Measurements from ENCODE around the gene KIF1A. TPM values are rescaled to one million over a fixed set of nuclear protein-coding genes. Genes with fewer than 3 reads are reported as not detected.

The KIF1A gene
- total RNA-seq, 1 donor from 2014 or later = 29.9 TPM

DNA sequence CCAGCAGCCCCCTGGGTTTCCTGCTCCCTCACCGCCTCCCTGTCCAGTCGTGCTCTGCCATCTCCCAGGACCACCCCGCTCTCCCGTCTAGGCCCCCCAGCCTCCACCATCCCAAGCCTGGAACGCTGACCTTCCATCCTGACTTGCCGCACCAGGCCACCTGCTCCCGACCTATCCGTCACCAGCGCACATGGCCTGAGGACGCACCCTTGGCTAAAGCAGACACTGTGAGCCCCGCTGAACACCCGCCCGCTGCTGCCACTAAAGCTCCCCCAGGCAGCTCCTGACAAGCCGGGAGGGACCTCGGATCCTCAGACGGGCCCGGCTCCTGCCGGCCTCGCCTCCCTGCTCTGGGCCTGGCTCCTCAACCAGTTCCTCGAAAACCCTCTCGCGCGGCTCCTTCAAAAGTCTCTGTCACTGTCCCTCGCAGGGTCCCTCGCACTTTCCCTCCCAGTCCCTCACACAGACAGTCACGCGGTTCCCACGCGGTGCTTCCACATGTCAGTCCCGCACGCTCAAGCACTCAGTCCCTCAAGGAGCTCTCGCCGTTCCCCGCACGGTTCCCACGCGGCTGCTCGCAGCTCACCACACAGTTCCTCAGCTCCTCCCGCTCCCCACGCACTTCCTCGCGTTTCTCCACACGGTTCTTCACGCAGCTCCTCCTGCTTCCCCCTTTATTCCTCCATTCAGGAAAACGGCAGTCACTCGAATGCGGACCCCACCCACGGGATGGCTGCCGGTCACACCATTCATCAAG lies 42.4 kb downstream of the KIF1A start:
- H3K4me1 Mint-ChIP-seq = peaks cover 7% of the 10 kb centered on the region
- TF ChIP-seq CTCF (IDR thresholded peaks at IDR 0.05) (no peak), EZH2 (IDR thresholded peaks at IDR 0.05) (no peak), EZH2phosphoT487 (IDR thresholded peaks at IDR 0.05) (no peak)
- Histone ChIP-seq H3K27ac (no peak overlapping the region), H3K36me3 (no peaks in the 10 kb centered on the region), H3K9me3 (ENCODE audit: low read depth) (no peaks in the 10 kb centered on the region), H2AFZ (replicated peaks) (no peak overlapping the region), H4K20me1 (ENCODE audit: low read depth) (no peaks in the 10 kb centered on the region), H3K4me3 (no peak overlapping the region), H3K79me2 (ENCODE audit: low read depth) (no peaks in the 10 kb centered on the region), H3K27me3 (no peaks in the 10 kb centered on the region), H3K4me2 (no peak overlapping the region), H3K4me1 (no peaks in the 10 kb centered on the region), H3F3A (ENCODE audit: low read depth) (no peaks in the 10 kb centered on the region), H3K9ac (no peak overlapping the region)
- no peak overlapping the region for H3K27ac Mint-ChIP-seq
- peaks cover 6% of the 10 kb centered on the region for H3K36me3 Mint-ChIP-seq
- no peaks in the 10 kb centered on the region for H3K27me3 Mint-ChIP-seq (ENCODE audit: insufficient read depth, low read depth)
- no peak overlapping the region for H3K4me3 Mint-ChIP-seq
- DNase-seq (ENCODE audit: low spot score) = no peak
- H3K9me3 Mint-ChIP-seq = no peaks in the 10 kb centered on the region

- Histone ChIP-seq H3K4me1 (no peaks in the 10 kb centered on the region), H4K20me1 (ENCODE audit: low read depth) (no peaks in the 10 kb centered on the region), H3K79me2 (ENCODE audit: low read depth) (no peaks in the 10 kb centered on the region), H3K4me3 (no peak overlapping the region), H3K36me3 (no peaks in the 10 kb centered on the region), H3K27ac (no peak overlapping the region), H3K27me3 (no peaks in the 10 kb centered on the region), H3K9me3 (ENCODE audit: low read depth) (no peaks in the 10 kb centered on the region), H3K4me2 (no peak overlapping the region), H3K9ac (no peak overlapping the region), H2AFZ (replicated peaks) (no peak overlapping the region), H3F3A (ENCODE audit: low read depth) (no peaks in the 10 kb centered on the region)
- Mint-ChIP-seq H3K36me3 (peaks cover 6% of the 10 kb centered on the region), H3K27ac (peak overlapping the region; percentile 8), H3K4me3 (no peak overlapping the region), H3K4me1 (peaks cover 7% of the 10 kb centered on the region), H3K27me3 (ENCODE audit: insufficient read depth, low read depth) (no peaks in the 10 kb centered on the region), H3K9me3 (no peaks in the 10 kb centered on the region)
- DNase-seq (ENCODE audit: low spot score) = no peak
- TF ChIP-seq CTCF (IDR thresholded peaks at IDR 0.05) (no peak), EZH2 (IDR thresholded peaks at IDR 0.05) (no peak), EZH2phosphoT487 (IDR thresholded peaks at IDR 0.05) (no peak)
Measured at GRCh38 chr2:240775905-240776304, 44.1 kb downstream of the KIF1A start.

DNA sequence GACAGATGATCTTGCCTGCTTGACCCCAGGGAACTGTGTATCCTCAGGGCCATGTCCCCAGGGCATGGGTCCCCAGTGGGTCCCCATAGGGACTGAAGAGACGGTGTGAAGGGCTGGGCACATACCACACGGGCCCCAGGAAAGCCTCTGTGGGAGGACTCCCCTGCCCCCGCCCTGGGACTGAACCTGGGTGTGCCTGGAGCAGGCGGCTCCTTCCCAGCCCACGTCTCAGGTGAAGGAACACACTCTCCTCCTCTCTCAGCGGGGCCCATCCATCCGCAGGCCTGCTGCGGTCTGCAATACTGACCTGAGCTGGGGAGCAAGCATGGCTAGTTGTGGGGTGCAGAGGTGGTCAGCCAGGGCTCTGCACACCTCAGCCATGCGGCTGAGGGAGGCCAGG lies 45.2 kb downstream of the KIF1A start:
- no peak for TF ChIP-seq EZH2 (IDR thresholded peaks at IDR 0.05)
- DNase-seq (ENCODE audit: low spot score) = no peak
- Mint-ChIP-seq H3K4me3 (no peak overlapping the region), H3K27me3 (ENCODE audit: insufficient read depth, low read depth) (no peaks in the 10 kb centered on the region), H3K9me3 (no peaks in the 10 kb centered on the region), H3K27ac (no peak overlapping the region), H3K4me1 (peaks cover 7% of the 10 kb centered on the region), H3K36me3 (peaks cover 6% of the 10 kb centered on the region)
- Histone ChIP-seq H3K4me2 (no peak overlapping the region), H3K27ac (no peak overlapping the region), H2AFZ (replicated peaks) (no peak overlapping the region), H3K4me3 (no peak overlapping the region), H3K79me2 (ENCODE audit: low read depth) (no peaks in the 10 kb centered on the region), H3K9ac (no peak overlapping the region), H4K20me1 (ENCODE audit: low read depth) (no peaks in the 10 kb centered on the region), H3K4me1 (no peaks in the 10 kb centered on the region), H3K9me3 (ENCODE audit: low read depth) (no peaks in the 10 kb centered on the region), H3K27me3 (no peaks in the 10 kb centered on the region), H3F3A (ENCODE audit: low read depth) (no peaks in the 10 kb centered on the region), H3K36me3 (no peaks in the 10 kb centered on the region)

- Histone ChIP-seq H3F3A (ENCODE audit: low read depth) (no peaks in the 10 kb centered on the region), H3K27ac (no peak overlapping the region), H3K27me3 (no peaks in the 10 kb centered on the region), H3K4me2 (no peak overlapping the region), H3K9ac (no peak overlapping the region), H3K9me3 (ENCODE audit: low read depth) (no peaks in the 10 kb centered on the region), H3K4me1 (no peaks in the 10 kb centered on the region), H2AFZ (replicated peaks) (no peak overlapping the region), H3K36me3 (no peaks in the 10 kb centered on the region), H4K20me1 (ENCODE audit: low read depth) (no peaks in the 10 kb centered on the region), H3K79me2 (ENCODE audit: low read depth) (no peaks in the 10 kb centered on the region), H3K4me3 (no peak overlapping the region)
- H3K36me3 Mint-ChIP-seq = peaks cover 2% of the 10 kb centered on the region
- TF ChIP-seq CTCF (IDR thresholded peaks at IDR 0.05) (no peak), EZH2 (IDR thresholded peaks at IDR 0.05) (no peak), EZH2phosphoT487 (IDR thresholded peaks at IDR 0.05) (no peak)
- H3K4me3 Mint-ChIP-seq = no peak overlapping the region
- no peak for DNase-seq (ENCODE audit: low spot score)
- H3K27me3 Mint-ChIP-seq (ENCODE audit: insufficient read depth, low read depth) = no peaks in the 10 kb centered on the region
- no peaks in the 10 kb centered on the region for H3K9me3 Mint-ChIP-seq
- no peak overlapping the region for H3K27ac Mint-ChIP-seq
- H3K4me1 Mint-ChIP-seq = no peaks in the 10 kb centered on the region
Measured at GRCh38 chr2:240769096-240769495, 50.9 kb downstream of the KIF1A start.
